H1 (cell line): ENCODE measurements around the gene RPA3. TPM values are rescaled to one million over a fixed set of nuclear protein-coding genes. Genes with fewer than 3 reads are reported as not detected.

Experiments
- CTCF ChIA-PET: fragments of 300-600 bp; sonication (Branson Sonifier 250); formaldehyde crosslinking; loops from one replicate; lab custom pipeline; 2021; ENCODE audit not compliant: partially characterized antibody; lab: Charles Lee
- POLR2A ChIA-PET: fragments of 300-600 bp; sonication (Branson Sonifier 250); formaldehyde crosslinking; loops from one replicate; lab custom pipeline; 2021; ENCODE audit warnings: inconsistent platforms; ENCODE audit not compliant: partially characterized antibody; lab: Charles Lee
- DNase-seq, 2 experiments: peaks; one replicate each; pipeline versions ENCODE4 v3.0.0 to v3.0.0-alpha.2; 2010 to 2022; ENCODE audit warnings: low spot score in 2 of 2, low read depth in 1 of 2, mixed read lengths in 1 of 2
- FAIRE-seq: peaks from 2 replicates; lab custom pipeline; 2011; peaks lifted over from hg19 to GRCh38; lab: Jason Lieb, UNC
- H2AFZ ChIP-seq: 2 replicates; pipeline ENCODE4 v1.8.1; 2012; ENCODE audit warnings: low read length, inconsistent platforms
- H2AK5ac ChIP-seq: 2 replicates; pipeline ENCODE4 v1.6.1; 2013; ENCODE audit warnings: low read depth, low read length
- H2BK120ac ChIP-seq: replicated peaks from 2 replicates; pipeline ENCODE3; 2013; ENCODE audit warnings: low read depth, low read length, inconsistent platforms
- H2BK12ac ChIP-seq: 2 replicates; pipeline ENCODE4 v1.6.1; 2013; ENCODE audit warnings: low read depth, low read length
- H2BK15ac ChIP-seq: 2 replicates; pipeline ENCODE4 v1.6.1; 2013; ENCODE audit warnings: low read length
- H2BK20ac ChIP-seq: 2 replicates; pipeline ENCODE4 v1.6.1; 2013; ENCODE audit warnings: low read length
- H2BK5ac ChIP-seq: 2 replicates; pipeline ENCODE4 v1.6.1; 2013; ENCODE audit warnings: low read depth, low read length
- H3K14ac ChIP-seq: 2 replicates; pipeline ENCODE4 v1.6.1; 2013; ENCODE audit warnings: inconsistent platforms; ENCODE audit not compliant: insufficient read length
- H3K18ac ChIP-seq: 2 replicates; pipeline ENCODE4 v1.6.1; 2013; ENCODE audit warnings: low read length; ENCODE audit errors: extremely low read depth
- H3K23ac ChIP-seq: 2 replicates; pipeline ENCODE4 v1.6.1; 2013; ENCODE audit warnings: inconsistent platforms; ENCODE audit not compliant: insufficient read length
- H3K23me2 ChIP-seq: 2 replicates; pipeline ENCODE4 v1.6.1; 2013; ENCODE audit warnings: low read depth, low read length
- H3K27ac ChIP-seq: 2 replicates; pipeline ENCODE4 v1.6.1; 2011; ENCODE audit warnings: low read depth, low read length, inconsistent platforms
- H3K27me3 ChIP-seq, 4 experiments: replicated peaks in 1 of 4; 1 replicate in 1 of 4; 2 replicates in 3 of 4; pipeline versions ENCODE4 v1.6.1 to v1.8.1; 2011 to 2013; ENCODE audit warnings: low read length in 3 of 4, mild to moderate bottlenecking in 3 of 4, inconsistent platforms in 2 of 4, mixed read lengths in 2 of 4, moderate library complexity in 1 of 4; ENCODE audit not compliant: control insufficient read depth in 3 of 4, insufficient read depth in 3 of 4; ENCODE audit errors: extremely low read depth in 1 of 4
- H3K36me3 ChIP-seq, 4 experiments: 2 replicates each; pipeline versions ENCODE4 v1.6.1 to v1.8.1; 2011 to 2013; ENCODE audit warnings: mild to moderate bottlenecking in 4 of 4, low read length in 3 of 4, moderate library complexity in 2 of 4, control low read depth in 1 of 4, inconsistent platforms in 1 of 4; ENCODE audit not compliant: insufficient read depth in 4 of 4, control insufficient read depth in 2 of 4
- H3K4ac ChIP-seq: replicated peaks from 2 replicates; pipeline ENCODE3; 2013; ENCODE audit warnings: low read length, low read depth, mixed read lengths, inconsistent platforms; ENCODE audit not compliant: insufficient read length
- H3K4me1 ChIP-seq, 4 experiments: replicated peaks in 1 of 4; 1 replicate in 1 of 4; 2 replicates in 3 of 4; pipeline versions ENCODE4 v1.6.1 to v1.8.1; 2011 to 2013; ENCODE audit warnings: low read length in 3 of 4, inconsistent platforms in 2 of 4, mixed read lengths in 1 of 4; ENCODE audit not compliant: insufficient read depth in 4 of 4, control insufficient read depth in 3 of 4
- H3K4me2 ChIP-seq, 2 experiments: 2 replicates each; pipeline versions ENCODE4 v1.6.1 to v1.8.1; 2011 to 2013; ENCODE audit warnings: low read depth in 2 of 2, low read length in 2 of 2, control low read depth in 1 of 2, inconsistent platforms in 1 of 2, mild to moderate bottlenecking in 1 of 2; ENCODE audit not compliant: insufficient read depth in 1 of 2
- H3K4me3 ChIP-seq, 4 experiments: fragments of 200-600, 300-600 bp in 1 of 4; sonication (generic), shearing (Covaris generic), sonication (Bioruptor Twin) in 1 of 4; 2 replicates each; pipeline versions ENCODE4 v1.5.1 to v1.8.1; 2011 to 2016; ENCODE audit warnings: low read length in 4 of 4, low read depth in 3 of 4, control low read depth in 2 of 4, inconsistent platforms in 2 of 4, mild to moderate bottlenecking in 2 of 4, mixed read lengths in 1 of 4, moderate library complexity in 1 of 4; ENCODE audit not compliant: insufficient read depth in 2 of 4; ENCODE audit errors: extremely low read depth in 1 of 4
- H3K56ac ChIP-seq: replicated peaks from 2 replicates; pipeline ENCODE3; 2013; ENCODE audit warnings: low read depth, mild to moderate bottlenecking, mixed read lengths, low read length, inconsistent platforms; ENCODE audit not compliant: insufficient read length
- H3K79me1 ChIP-seq: 2 replicates; pipeline ENCODE4 v1.6.1; 2013; ENCODE audit warnings: low read depth, low read length, control low read depth
- H3K79me2 ChIP-seq, 2 experiments: 2 replicates each; pipeline versions ENCODE4 v1.6.1 to v1.8.1; 2012 to 2013; ENCODE audit warnings: low read length in 2 of 2, mild to moderate bottlenecking in 2 of 2, inconsistent platforms in 1 of 2; ENCODE audit not compliant: insufficient read depth in 2 of 2, control insufficient read depth in 1 of 2
- H3K9ac ChIP-seq, 4 experiments: replicated peaks in 1 of 4; 1 replicate in 1 of 4; 2 replicates in 3 of 4; pipeline versions ENCODE4 v1.6.1 to v1.8.1; 2011 to 2013; ENCODE audit warnings: low read depth in 3 of 4, low read length in 3 of 4, control low read depth in 2 of 4, mild to moderate bottlenecking in 2 of 4, moderate library complexity in 2 of 4, inconsistent platforms in 1 of 4; ENCODE audit errors: extremely low read depth in 1 of 4
- H3K9me3 ChIP-seq, 2 experiments: 2 replicates each; pipeline versions ENCODE4 v1.6.1 to v1.8.1; 2012 to 2013; ENCODE audit warnings: mild to moderate bottlenecking in 2 of 2, moderate library complexity in 2 of 2, control low read depth in 1 of 2, inconsistent platforms in 1 of 2, low read depth in 1 of 2, low read length in 1 of 2, mixed read lengths in 1 of 2; ENCODE audit not compliant: insufficient read depth in 2 of 2
- H4K20me1 ChIP-seq, 2 experiments: replicated peaks in 1 of 2; 2 replicates each; pipeline versions ENCODE3 to v1.8.1; 2011 to 2013; ENCODE audit warnings: inconsistent platforms in 2 of 2, low read length in 2 of 2, mild to moderate bottlenecking in 1 of 2; ENCODE audit not compliant: insufficient read depth in 2 of 2, control insufficient read depth in 1 of 2
- H4K5ac ChIP-seq: 2 replicates; pipeline ENCODE4 v1.6.1; 2013; ENCODE audit warnings: low read length, low read depth, mixed read lengths, inconsistent platforms; ENCODE audit not compliant: insufficient read length
- H4K8ac ChIP-seq: 2 replicates; pipeline ENCODE4 v1.8.0; 2013; ENCODE audit warnings: mild to moderate bottlenecking, moderate library complexity, low read length, inconsistent platforms; ENCODE audit not compliant: insufficient read depth; ENCODE audit errors: extremely low read depth
- H4K91ac ChIP-seq: replicated peaks from 2 replicates; pipeline ENCODE3; 2013; ENCODE audit warnings: low read length, mixed read lengths, inconsistent platforms; ENCODE audit not compliant: insufficient read length
- RXRA ChIP-seq: IDR thresholded peaks from 2 replicates; pipeline ENCODE4 v1.6.1; 2011; ENCODE audit warnings: low read depth, mild to moderate bottlenecking, low read length, moderate library complexity; ENCODE audit not compliant: insufficient read depth
- SIX5 ChIP-seq: IDR thresholded peaks from 2 replicates; pipeline ENCODE4 v1.6.1; 2011; ENCODE audit warnings: mild to moderate bottlenecking, low read depth, low read length
- TAF1 ChIP-seq: IDR thresholded peaks from 2 replicates; pipeline ENCODE4 v1.6.1; 2011; ENCODE audit warnings: mild to moderate bottlenecking, low read depth, low read length
- WGBS, 2 experiments: shearing (Covaris generic) in 1 of 2; methylation state at CpG; one replicate each; pipeline versions ENCODE4 v1.1.6 to v1.1.7; 2013 to 2015; ENCODE audit warnings: low lambda C conversion rate in 2 of 2, mixed read lengths in 2 of 2, inconsistent platforms in 1 of 2, low coverage in 1 of 2, missing lambda C conversion rate in 1 of 2; ENCODE audit not compliant: insufficient replicate concordance in 2 of 2, insufficient coverage in 1 of 2, insufficient read length in 1 of 2; ENCODE audit errors: extremely low coverage in 1 of 2, missing lambda C conversion rate in 1 of 2; 5-methylcytosine and 5-hydroxymethylcytosine counted together
- polyA plus RNA-seq, 7 experiments: library from polyadenylated mRNA; depleted of rRNA in 3 of 7; stranded (reverse) in 5 of 7; unstranded in 2 of 7; fragments of >200 nt in 5 of 7; fragments of 200-250 nt in 2 of 7; gene quantifications; 1 replicate in 5 of 7; 2 replicates in 1 of 7; 4 replicates in 1 of 7; pipeline versions ENCODE4 v1.2.1 to v1.2.3, GENCODE V29; 2011 to 2013; ENCODE audit warnings: missing spikeins in 2 of 7, mixed read lengths in 2 of 7
- total RNA-seq: library from RNA; stranded (reverse); fragmentation: NEBNext Ultra II Directional; extraction: Animal tissue kit (Norgen Biotek cat#: 25700); gene quantifications from 2 replicates; pipeline ENCODE4 v1.2.1, GENCODE V29; 2021
- TF ChIP-seq, protein P1 (sequence below): IDR thresholded peaks from 2 replicates; pipeline ENCODE4 v1.6.1; 2012; ENCODE audit warnings: low read length, inconsistent platforms

The RPA3 gene
- total and polyA plus RNA-seq, 2 of the 8 experiments (the other 6 are each of a cell fraction or from before 2014, with no cell fraction given) = 60.2 to 105 TPM

DNA sequence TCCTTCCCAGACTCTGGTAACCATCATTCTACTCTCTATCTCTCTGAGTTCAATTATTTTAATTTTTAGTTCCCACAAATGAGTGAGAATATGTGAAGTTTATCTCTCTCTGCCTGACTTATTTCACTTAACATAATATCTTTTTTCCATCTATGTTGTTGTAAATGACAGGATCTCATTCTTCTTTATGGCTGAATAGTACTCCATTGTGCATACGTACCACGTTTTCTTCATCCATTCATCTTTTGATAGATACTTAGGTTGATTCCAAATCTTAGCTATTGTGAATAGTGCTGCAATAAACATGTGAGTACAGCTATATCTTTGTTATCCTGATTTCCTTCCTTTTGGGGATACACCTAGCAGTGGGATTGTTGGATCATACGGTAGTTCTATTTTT, 23.9 kb downstream of the RPA3 start:
- Histone ChIP-seq H3K18ac (no peak overlapping the region), H4K91ac (no peak overlapping the region), H3K4me1 (no peaks in the 10 kb centered on the region), H2AK5ac (no peak overlapping the region), H3K14ac (no peak overlapping the region), H4K5ac (no peak overlapping the region), H3K23me2 (no peaks in the 10 kb centered on the region), H3K4me3 (no peak overlapping the region), H2BK20ac (no peak overlapping the region), H2BK12ac (no peak overlapping the region), H3K36me3 (no peaks in the 10 kb centered on the region), H3K27ac (no peak overlapping the region), H3K4me2 (no peak overlapping the region), H3K27me3 (no peaks in the 10 kb centered on the region), H3K9ac (no peak overlapping the region), H2BK5ac (no peak overlapping the region), H3K56ac (no peak overlapping the region), H4K8ac (no peak overlapping the region), H3K79me1 (no peaks in the 10 kb centered on the region), H2AFZ (no peak overlapping the region), H3K4ac (no peak overlapping the region), H3K23ac (no peak overlapping the region), H3K9me3 (no peaks in the 10 kb centered on the region), H4K20me1 (no peaks in the 10 kb centered on the region), H2BK120ac (no peak overlapping the region), H3K79me2 (no peaks in the 10 kb centered on the region), H2BK15ac (no peak overlapping the region)
- TF ChIP-seq, protein P1, sequence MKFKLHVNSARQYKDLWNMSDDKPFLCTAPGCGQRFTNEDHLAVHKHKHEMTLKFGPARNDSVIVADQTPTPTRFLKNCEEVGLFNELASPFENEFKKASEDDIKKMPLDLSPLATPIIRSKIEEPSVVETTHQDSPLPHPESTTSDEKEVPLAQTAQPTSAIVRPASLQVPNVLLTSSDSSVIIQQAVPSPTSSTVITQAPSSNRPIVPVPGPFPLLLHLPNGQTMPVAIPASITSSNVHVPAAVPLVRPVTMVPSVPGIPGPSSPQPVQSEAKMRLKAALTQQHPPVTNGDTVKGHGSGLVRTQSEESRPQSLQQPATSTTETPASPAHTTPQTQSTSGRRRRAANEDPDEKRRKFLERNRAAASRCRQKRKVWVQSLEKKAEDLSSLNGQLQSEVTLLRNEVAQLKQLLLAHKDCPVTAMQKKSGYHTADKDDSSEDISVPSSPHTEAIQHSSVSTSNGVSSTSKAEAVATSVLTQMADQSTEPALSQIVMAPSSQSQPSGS = no peak
- TF ChIP-seq RXRA (no peak), SIX5 (no peak), TAF1 (no peak)
- FAIRE-seq = no peak
- no peak for DNase-seq
- ChIA-PET CTCF (interaction anchor here (4.0 kb wide), 1 partner anchor 14 kb away, joined by 19 read pairs; no protein-coding TSS in a partner anchor), POLR2A (no interaction called here)
- WGBS, 2 experiments = 96% methylated on average over 3 of the region's 3 CpGs; no CpG with 5 or more reads in 1 of the 2 experiments
